HG03064 (cell line): Measurements from ENCODE around the gene NKX1-2.

ENCODE experiments used
- ATAC-seq: cut with Tn5 transposase; IDR thresholded peaks from one replicate; pipeline ENCODE4 v1.9.1; 2021; ENCODE audit warnings: low read depth; ENCODE audit not compliant: unreplicated experiment

NKX1-2 gene

DNA sequence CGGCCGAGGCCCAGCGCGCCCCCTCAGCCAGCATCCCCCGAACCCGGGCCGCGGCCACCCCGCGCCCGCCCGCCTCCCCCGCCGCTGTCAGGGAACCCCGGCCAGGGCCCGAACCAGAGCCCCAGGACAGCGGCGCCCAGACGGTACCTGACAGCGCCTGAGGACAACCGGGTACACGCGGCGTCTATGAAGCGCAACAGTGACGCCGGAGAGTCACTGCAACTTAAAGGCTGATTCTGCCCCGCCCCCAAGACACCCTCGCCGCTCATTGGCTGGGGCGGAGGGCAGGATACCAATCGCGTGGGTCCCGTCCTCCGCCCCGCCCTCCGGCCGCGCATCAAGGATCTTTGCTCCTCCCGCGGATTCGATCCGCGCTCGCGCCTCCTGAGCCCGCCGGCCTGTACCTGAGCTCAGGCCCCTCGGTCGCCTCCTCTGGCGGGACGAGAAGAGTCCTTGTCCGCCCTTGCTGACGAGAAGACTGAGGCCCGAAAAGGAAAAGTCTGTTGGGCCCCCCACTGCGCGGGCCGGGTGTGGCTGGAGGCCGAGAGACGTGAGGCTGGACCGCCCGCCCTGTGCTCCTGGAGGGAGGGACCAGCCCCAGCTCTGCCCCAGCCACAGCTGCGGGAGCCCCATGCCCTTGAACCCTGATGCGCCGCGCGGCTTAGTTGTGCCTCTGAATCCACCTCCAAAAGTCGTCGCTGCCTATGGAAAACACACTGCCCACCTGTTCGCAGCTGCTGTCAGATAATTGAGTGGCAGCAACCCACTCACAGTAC, 30.9 kb downstream of the NKX1-2 start, which contains the start of gene OAT:
Gene OAT (minus strand): TSS at position 198 of the 776 bp plus-strand sequence. CDS start 6,752 bp downstream, outside the sequence.
- peak; percentile 97 for ATAC-seq

DNA sequence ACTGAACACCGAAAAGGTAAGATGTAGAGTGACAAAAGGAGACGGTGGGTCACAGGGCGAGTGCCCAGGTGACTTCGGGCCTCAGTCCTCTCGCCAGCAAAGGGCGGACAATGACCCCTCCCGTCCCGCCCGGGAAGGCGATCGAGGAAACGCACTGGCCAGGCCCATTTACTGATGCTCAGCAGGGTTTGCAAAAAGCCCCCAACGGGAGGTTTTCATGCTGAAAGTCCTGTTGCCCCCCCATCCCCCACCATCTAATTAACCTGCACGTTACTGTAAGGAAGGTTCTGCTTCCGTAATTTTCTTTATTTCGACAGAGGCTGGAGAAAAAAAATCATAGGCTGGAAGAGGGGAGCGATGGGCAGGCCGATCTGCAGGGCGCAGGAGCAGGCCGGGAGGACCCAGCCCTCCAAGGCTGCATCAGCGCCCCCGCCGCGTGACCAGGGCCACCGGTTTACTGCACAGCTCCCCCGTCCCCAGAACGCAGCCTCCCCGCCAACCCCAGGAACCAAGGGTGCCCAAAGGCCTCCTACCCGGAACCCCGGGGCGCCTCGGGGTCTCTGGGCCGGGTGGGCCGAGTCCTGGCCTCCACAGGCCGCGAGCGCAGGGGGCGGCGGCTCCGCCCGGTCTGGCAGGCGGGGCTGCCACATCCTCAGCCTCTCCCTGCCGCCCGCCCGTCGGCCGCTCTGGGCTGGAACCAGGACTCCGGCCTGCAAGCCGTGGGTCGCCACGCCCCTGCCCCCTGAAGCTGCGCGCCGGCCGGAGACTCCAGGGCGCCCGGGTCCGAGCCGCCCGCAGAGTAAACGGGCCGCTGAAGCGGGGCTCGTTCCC, 31.7 kb downstream of the NKX1-2 start:
- peak; percentile 19 for ATAC-seq

DNA sequence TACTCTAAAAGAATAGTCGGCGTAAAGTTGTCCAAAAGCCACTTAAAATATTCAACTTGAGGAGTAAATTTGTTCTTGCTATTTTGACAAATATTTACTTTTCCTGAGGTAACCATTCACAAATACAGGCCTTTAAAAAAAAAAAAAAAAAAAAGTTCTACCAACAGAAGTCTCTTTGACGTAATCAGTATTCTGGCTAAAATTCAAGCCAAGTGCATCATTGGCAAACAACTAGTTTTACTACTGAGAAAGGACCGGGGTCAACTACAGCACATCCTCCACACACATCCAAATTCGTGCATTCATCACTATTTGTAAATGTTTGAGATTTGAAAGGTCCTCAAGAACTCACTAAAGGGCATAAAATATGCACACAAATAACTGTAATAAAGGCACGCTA, 33.1 kb downstream of the NKX1-2 start:
- no peak for ATAC-seq

DNA sequence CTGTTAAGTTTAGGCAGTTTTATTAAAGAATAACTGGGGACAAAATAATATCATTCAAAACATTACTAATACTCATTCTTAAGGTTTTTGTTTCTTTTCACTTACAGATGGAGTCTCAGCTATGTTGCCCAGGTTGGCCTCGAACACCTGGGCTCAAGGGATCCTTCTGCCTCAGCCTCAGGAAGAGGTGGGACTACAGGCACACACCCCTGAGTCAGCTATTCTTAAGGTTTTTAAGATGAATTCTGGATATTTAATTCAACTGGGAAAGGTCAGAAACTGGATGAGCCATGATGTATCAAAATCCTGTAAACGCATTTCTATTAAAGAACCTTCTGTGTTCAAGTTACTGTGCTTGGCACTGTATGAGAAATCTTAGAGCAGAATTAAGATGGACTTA, 34.6 kb downstream of the NKX1-2 start:
- ATAC-seq, result no peak

DNA sequence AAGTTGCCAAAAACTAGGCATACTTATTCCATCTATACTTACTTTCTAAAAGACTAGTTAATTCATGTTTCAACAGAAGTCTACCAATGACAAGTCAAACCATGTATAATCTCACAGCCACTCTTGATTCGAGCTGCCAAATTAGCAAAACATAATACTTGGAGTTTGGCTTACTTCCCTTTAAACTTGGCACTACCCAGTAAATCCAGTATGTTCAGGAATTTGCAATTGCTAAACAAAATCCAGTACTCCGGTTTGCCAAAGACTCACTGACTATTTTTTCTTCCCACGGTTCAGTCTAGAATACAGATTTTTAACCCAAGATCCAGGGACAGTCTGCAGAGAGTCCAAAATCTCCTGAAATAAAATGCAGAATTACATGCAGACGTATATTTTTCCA, 35.8 kb downstream of the NKX1-2 start:
- ATAC-seq, result no peak

DNA sequence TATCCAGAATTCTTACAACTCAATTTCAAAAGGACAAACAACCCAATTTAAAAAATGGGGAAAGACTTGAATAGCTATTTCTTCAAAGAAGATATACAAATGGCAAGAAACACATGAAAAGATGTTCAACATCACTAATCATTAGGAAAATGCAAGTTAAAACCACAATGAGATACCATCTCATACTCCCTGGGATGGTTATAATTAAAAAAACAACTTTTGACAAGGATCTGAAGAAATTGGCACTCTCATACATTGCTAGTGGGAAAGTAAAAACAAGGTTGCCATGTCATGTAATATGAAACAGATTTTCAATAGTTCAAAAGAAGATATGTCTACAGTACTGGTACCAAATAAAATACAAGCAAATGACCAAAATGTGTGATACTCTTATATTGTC, 40.1 kb downstream of the NKX1-2 start:
- ATAC-seq, result no peak

DNA sequence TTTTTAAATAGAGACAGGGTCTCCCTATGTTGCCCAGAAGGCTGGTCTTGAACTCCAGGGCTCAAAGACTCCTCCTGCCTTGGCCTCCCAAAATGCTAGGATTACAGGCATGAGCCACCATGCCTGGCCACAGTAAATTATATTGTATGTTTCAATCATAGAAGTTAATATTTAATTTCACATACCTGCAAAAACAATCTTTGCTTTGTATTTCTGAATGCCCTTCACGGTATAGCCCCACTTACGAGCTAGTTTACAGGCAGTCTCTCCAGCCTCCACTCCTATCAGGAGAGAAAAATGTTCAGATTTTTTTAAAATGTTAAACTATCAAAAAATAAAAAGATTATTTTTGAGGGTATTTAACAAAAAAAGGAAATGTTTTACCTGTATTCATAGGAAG, 41.5 kb downstream of the NKX1-2 start:
- ATAC-seq, result no peak

DNA sequence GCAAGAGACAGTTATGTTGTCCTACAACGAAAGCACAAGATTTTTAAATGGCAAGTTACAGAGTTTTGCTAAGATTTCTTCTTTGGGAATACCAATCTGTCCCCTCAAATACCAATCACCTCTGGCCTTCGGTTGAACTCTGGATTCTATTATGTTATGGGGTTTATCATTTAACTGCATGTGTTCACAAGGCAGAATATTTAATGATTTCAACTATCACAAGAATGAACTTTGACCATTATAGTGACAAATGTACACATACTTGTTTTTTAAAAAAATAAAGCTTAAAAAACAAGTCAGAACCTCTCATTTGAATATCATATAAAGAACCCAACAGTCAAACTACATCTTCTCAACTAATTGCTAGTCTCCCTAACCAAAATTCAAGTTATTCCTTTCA, 42.4 kb downstream of the NKX1-2 start:
- ATAC-seq, result no peak

DNA sequence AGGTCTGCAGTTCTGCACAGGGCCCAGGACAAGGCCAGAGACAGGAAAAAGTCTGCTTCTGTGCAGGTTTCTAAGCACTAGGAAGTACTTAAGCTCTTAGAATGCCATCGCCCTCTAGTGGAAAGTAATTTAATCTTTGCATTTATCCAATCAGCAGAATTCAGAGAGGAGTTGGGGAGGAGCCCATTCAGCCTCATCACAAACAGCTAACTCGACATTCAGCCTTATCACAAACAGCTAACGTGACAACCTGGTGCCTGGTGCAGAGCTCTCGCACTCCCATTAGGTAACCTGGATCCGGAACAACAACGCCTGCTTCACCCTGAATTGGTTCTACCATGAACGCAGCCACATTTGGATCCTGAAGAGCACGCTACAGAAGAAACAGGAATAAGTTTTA, 46.3 kb downstream of the NKX1-2 start:
- ATAC-seq, result no peak

DNA sequence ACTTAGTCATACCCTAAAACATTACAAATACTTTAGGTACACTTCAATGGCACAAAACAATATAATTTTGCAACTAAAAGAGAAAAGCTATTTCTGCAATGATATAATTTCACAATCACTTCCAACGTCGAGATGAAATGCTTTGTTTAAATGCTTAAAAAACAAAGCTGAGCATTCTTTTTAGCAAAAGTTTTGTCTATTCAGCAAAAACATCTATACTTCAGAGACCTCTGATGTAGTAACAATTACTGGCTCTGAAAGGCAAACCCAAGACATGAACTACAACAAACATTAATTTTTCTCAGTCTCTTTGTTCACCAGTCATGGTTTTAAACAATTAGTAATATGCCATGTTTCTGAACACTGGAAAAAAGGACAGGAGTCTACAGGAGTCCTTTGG, 47.6 kb downstream of the NKX1-2 start:
- no peak for ATAC-seq

DNA sequence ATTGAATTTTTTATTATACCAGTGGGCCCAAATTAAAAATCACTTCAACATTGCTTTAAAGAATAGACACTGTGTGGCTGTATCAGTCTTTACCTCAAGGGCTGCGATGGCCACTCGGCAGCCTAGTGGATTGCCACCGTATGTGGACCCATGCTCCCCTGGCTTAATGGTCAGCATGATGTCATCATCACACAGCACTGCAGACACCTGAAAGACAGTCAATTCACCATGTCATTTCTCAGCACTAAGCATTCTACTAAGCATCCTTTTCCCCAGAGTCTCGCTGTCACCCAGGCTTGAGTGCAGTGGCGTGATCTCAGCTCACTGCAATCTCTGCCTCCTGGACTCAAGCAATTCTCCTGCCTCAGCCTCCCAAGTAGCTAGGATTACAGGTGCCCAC, 48.2 kb downstream of the NKX1-2 start:
- no peak for ATAC-seq
